ENCODE measurements around the gene IGSF3. TPM values are rescaled to one million over a fixed set of nuclear protein-coding genes. Genes with fewer than 3 reads are reported as not detected.

IGSF3 gene
- total RNA-seq, 1 experiment from 2014 or later: 22.7 TPM

GRCh38 chr1:116679091-116679827 is 11.7 kb upstream of the IGSF3 start:
- DNase-seq: peak; percentile 33 to 57
- Histone ChIP-seq H3K9me3 (replicated peaks) (no peaks in the 10 kb centered on the region; the same call in 1 of the 2 replicates), H3K27ac (no peak overlapping the region), H3K4me3 (0 out of 2 replicates have a peak overlapping the region, but pooled peaks have one; percentile 12), H3K4me1 (peaks cover 4% of the 10 kb centered on the region; the same call in 1 of the 2 replicates), H3K27me3 (no peaks in the 10 kb centered on the region), H3K36me3 (no peaks in the 10 kb centered on the region)

GRCh38 chr1:116678732-116679090 is 11.2 kb upstream of the IGSF3 start:
- Histone ChIP-seq H3K36me3 (no peaks in the 10 kb centered on the region), H3K9me3 (replicated peaks) (no peaks in the 10 kb centered on the region; the same call in 1 of the 2 replicates), H3K27ac (no peak overlapping the region), H3K27me3 (no peaks in the 10 kb centered on the region), H3K4me3 (0 out of 2 replicates have a peak overlapping the region, but pooled peaks have one; percentile 12), H3K4me1 (peaks cover 4% of the 10 kb centered on the region; the same call in 1 of the 2 replicates)
- no peak for DNase-seq

GRCh38 chr1:116677474-116678062 is 10.0 kb upstream of the IGSF3 start:
- H3K4me1 ChIP-seq: peaks cover 4% of the 10 kb centered on the region; the same call in 1 of the 2 replicates
- no peak overlapping the region for H3K4me3 ChIP-seq
- DNase-seq: no peak
- no peaks in the 10 kb centered on the region for H3K27me3 ChIP-seq
- no peaks in the 10 kb centered on the region; the same call in 1 of the 2 replicates for H3K9me3 ChIP-seq (replicated peaks)
- H3K27ac ChIP-seq: no peak overlapping the region
- H3K36me3 ChIP-seq: no peaks in the 10 kb centered on the region

- Histone ChIP-seq H3K27ac (no peak overlapping the region), H3K27me3 (no peaks in the 10 kb centered on the region), H3K4me1 (peaks cover 4% of the 10 kb centered on the region; the same call in 1 of the 2 replicates), H3K4me3 (no peak overlapping the region), H3K36me3 (no peaks in the 10 kb centered on the region), H3K9me3 (replicated peaks) (no peaks in the 10 kb centered on the region; the same call in 1 of the 2 replicates)
- no peak for DNase-seq
These were observed 8.8 kb upstream of the IGSF3 start for GRCh38 chr1:116676291-116676690.

- DNase-seq: no peak
- no peak overlapping the region for H3K27ac ChIP-seq
- H3K4me3 ChIP-seq: no peak overlapping the region
- H3K4me1 ChIP-seq: peaks cover 4% of the 10 kb centered on the region; the same call in 1 of the 2 replicates
- H3K36me3 ChIP-seq: no peaks in the 10 kb centered on the region
- H3K9me3 ChIP-seq (replicated peaks): no peaks in the 10 kb centered on the region; the same call in 1 of the 2 replicates
- H3K27me3 ChIP-seq: no peaks in the 10 kb centered on the region
These were observed 7.2 kb upstream of the IGSF3 start for GRCh38 chr1:116674751-116675150.

GRCh38 chr1:116674011-116674531 is 6.5 kb upstream of the IGSF3 start:
- peaks cover under 1% of the 10 kb centered on the region; the same call in 1 of the 2 replicates for H3K4me1 ChIP-seq
- DNase-seq: no peak
- no peak overlapping the region for H3K4me3 ChIP-seq
- no peaks in the 10 kb centered on the region; the same call in 1 of the 2 replicates for H3K9me3 ChIP-seq (replicated peaks)
- H3K36me3 ChIP-seq: no peaks in the 10 kb centered on the region
- no peak overlapping the region for H3K27ac ChIP-seq
- no peaks in the 10 kb centered on the region for H3K27me3 ChIP-seq

GRCh38 chr1:116671912-116672311 is 4.4 kb upstream of the IGSF3 start:
- no peaks in the 10 kb centered on the region for H3K4me1 ChIP-seq
- H3K4me3 ChIP-seq: no peak overlapping the region
- DNase-seq: no peak
- H3K27ac ChIP-seq: no peak overlapping the region
- no peaks in the 10 kb centered on the region for H3K9me3 ChIP-seq (replicated peaks)
- H3K36me3 ChIP-seq: no peaks in the 10 kb centered on the region
- H3K27me3 ChIP-seq: no peaks in the 10 kb centered on the region

GRCh38 chr1:116671072-116671760 is 3.7 kb upstream of the IGSF3 start:
- Histone ChIP-seq H3K4me1 (no peaks in the 10 kb centered on the region), H3K36me3 (no peaks in the 10 kb centered on the region), H3K9me3 (replicated peaks) (no peaks in the 10 kb centered on the region), H3K4me3 (no peak overlapping the region), H3K27ac (no peak overlapping the region), H3K27me3 (no peaks in the 10 kb centered on the region)
- DNase-seq: no peak

- H3K9me3 ChIP-seq (replicated peaks): no peaks in the 10 kb centered on the region
- DNase-seq: no peak
- H3K4me1 ChIP-seq: no peaks in the 10 kb centered on the region
- H3K4me3 ChIP-seq: peak overlapping the region; percentile 76
- no peak overlapping the region for H3K27ac ChIP-seq
- H3K27me3 ChIP-seq: no peaks in the 10 kb centered on the region
- no peaks in the 10 kb centered on the region for H3K36me3 ChIP-seq
These were observed 744 bp upstream of the IGSF3 start for GRCh38 chr1:116668277-116668676.

- Histone ChIP-seq H3K27ac (no peak overlapping the region), H3K4me1 (no peaks in the 10 kb centered on the region), H3K9me3 (replicated peaks) (no peaks in the 10 kb centered on the region), H3K27me3 (no peaks in the 10 kb centered on the region), H3K36me3 (no peaks in the 10 kb centered on the region), H3K4me3 (peak overlapping the region; percentile 76)
- peak in 1 of 2 experiments; percentile 26 for DNase-seq
These were observed 407 bp downstream of the IGSF3 start for GRCh38 chr1:116667078-116667574.

- H3K9me3 ChIP-seq (replicated peaks): no peaks in the 10 kb centered on the region
- no peak overlapping the region for H3K27ac ChIP-seq
- no peak for DNase-seq
- H3K4me1 ChIP-seq: no peaks in the 10 kb centered on the region
- H3K36me3 ChIP-seq: no peaks in the 10 kb centered on the region
- H3K27me3 ChIP-seq: no peaks in the 10 kb centered on the region
- H3K4me3 ChIP-seq: peak overlapping the region; percentile 76
These were observed 1.1 kb downstream of the IGSF3 start for GRCh38 chr1:116666187-116667077.

- Histone ChIP-seq H3K27me3 (no peaks in the 10 kb centered on the region), H3K4me3 (no peak overlapping the region), H3K9me3 (replicated peaks) (no peaks in the 10 kb centered on the region), H3K36me3 (no peaks in the 10 kb centered on the region), H3K4me1 (no peaks in the 10 kb centered on the region), H3K27ac (no peak overlapping the region)
- DNase-seq: no peak
These were observed 2.6 kb downstream of the IGSF3 start for GRCh38 chr1:116664978-116665371.

GRCh38 chr1:116664366-116664977 is 3.1 kb downstream of the IGSF3 start:
- H3K27ac ChIP-seq: no peak overlapping the region
- H3K36me3 ChIP-seq: no peaks in the 10 kb centered on the region
- H3K4me1 ChIP-seq: no peaks in the 10 kb centered on the region
- no peak for DNase-seq
- H3K27me3 ChIP-seq: no peaks in the 10 kb centered on the region
- no peak overlapping the region for H3K4me3 ChIP-seq
- no peaks in the 10 kb centered on the region for H3K9me3 ChIP-seq (replicated peaks)
